NCI-H460 (cell line): ENCODE data around the gene TEX2. TPM values are rescaled to one million over a fixed set of nuclear protein-coding genes. Genes with fewer than 3 reads are reported as not detected.

Experiments
- DNase-seq: peaks from one replicate; pipeline ENCODE4 v3.0.0-alpha.2; 2016; ENCODE audit warnings: low read depth; ENCODE audit errors: extremely low read depth
- small RNA-seq, 2 experiments: library from RNA; depleted of rRNA; stranded (forward); fragments of <200 nt; gene quantifications; one replicate each; pipeline ENCODE3, GENCODE V24; 2014
- total RNA-seq: library from RNA; depleted of rRNA; stranded (reverse); fragments of >200 nt; shearing (Covaris generic); gene quantifications from 2 replicates; pipeline ENCODE4 v1.2.3, GENCODE V29; 2014; rRNA removed

The TEX2 gene
- total RNA-seq, 1 experiment from 2014 or later = 13.9 TPM

DNA sequence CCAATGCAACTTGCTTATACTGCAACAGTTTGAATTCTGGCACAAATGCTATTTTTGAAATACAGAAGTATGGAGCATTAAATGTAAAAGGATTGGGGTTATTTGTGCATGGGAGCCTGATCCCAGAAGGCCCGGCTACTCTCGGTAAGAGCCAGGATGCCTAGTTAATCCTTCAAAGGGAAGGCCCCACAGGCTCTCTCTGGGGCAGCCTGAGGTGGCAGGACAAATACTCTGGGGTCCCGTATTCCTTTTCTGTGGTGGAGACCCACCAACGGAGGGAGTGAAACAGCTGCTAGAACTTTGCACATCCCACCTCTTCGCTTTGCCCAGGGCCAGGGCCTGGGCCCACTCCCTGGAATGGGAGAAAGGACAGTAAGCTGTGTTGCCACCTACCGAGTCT lies 163.5 kb downstream of the TEX2 start:
- no peak for DNase-seq

Small RNAs within 50 kb of the gene (small RNA-seq; reads per million reads assigned to genes)
- 7,611 to 245,420 reads per million in 2 experiments for gene SNORD104

Other genes starting within 250 kb of the TEX2 start
- gene ICAM2, start 242.6 kb downstream of the TEX2 start, total RNA-seq = not detected in 2 replicates
- 13.4 and 14.0 TPM in 2 replicates for gene ERN1, start 133.1 kb downstream of the TEX2 start, total RNA-seq
- gene PECAM1, start 127.6 kb upstream of the TEX2 start, total RNA-seq = not detected in 2 replicates
- gene MILR1, start 185.9 kb upstream of the TEX2 start, total RNA-seq = 2.4 and 2.7 TPM in 2 replicates
- gene POLG2, start 233.8 kb upstream of the TEX2 start, total RNA-seq = 20.5 and 29.1 TPM in 2 replicates
- gene DDX5, start 243.0 kb upstream of the TEX2 start, total RNA-seq = 392 and 498 TPM in 2 replicates
- gene CEP95, start 243.7 kb upstream of the TEX2 start, total RNA-seq = 25.9 and 39.1 TPM in 2 replicates